ENCODE data around the gene CARD9.
"Not testable (repeated sequence)": the region's sequence is repeated elsewhere in the genome, so short reads cannot be mapped to it uniquely, and the experiment has no call there.

The CARD9 gene

DNA sequence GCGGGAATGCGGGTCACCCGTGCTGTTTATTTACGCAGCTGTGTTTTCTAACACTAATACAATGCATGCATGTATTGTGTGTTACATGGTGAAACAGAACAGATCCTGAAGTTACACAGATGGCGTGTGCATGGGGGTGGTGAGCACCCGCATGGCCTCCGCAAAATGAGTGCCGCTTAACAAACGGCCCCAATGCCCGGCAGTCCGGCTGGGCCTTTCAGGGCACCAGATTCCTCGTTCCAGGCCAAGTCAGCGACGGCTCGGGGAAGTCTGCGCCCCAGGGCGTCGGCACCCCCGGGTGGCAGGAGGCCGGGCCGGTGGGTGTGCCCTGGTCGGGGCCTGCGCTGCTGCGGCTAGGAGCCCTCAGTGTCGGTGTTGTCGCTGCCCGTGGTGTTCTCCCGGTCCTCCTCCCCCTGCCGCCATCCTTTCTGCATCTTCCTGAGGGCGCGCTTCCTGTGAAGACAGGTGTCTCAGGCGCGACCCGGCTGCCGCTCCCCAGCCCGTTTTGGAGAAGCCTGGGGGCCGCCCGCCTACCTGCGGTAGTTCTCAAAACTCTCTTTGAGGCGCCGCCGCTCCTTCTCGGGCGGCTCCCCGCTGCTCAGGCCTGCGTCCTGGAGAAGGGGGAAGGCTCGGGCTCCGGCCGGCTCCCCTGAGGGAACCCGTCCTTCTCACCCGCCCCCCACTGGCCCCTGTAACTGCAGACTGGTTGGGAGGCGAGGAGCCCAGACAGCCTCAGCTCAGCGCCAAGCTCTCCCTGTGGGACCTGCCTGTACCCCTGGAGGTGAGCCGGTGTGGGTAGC lies 9.3 kb downstream of the CARD9 start:
- DNase-seq (ENCODE audit: low read depth) = no peak

GRCh38 chr9:136363106-136363948 lies 10.1 kb downstream of the CARD9 start, which contains the start of gene DNLZ:
DNLZ (minus strand) TSS chr9:136363744; CDS start chr9:136363714, 30 bp downstream.
- peak; percentile 89 for DNase-seq (ENCODE audit: low read depth)

DNA sequence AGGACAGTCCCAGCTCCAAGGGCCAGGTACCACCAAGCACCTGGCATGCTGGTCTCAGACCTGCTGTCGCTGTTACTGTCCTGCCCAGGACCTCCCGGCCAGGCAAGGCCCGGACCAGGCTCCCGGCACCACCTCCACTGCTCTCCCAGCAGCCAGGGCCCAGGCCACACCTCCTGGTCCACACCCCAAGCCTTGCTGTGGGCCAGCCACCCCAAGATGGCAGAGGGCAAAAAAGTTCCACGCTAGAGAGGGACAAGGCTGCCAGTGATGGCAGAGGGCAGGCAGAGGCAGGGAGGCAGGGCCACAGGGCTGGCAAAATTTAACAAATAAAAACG lies 11.1 kb downstream of the CARD9 start:
- DNase-seq (ENCODE audit: low read depth) = no peak

DNA sequence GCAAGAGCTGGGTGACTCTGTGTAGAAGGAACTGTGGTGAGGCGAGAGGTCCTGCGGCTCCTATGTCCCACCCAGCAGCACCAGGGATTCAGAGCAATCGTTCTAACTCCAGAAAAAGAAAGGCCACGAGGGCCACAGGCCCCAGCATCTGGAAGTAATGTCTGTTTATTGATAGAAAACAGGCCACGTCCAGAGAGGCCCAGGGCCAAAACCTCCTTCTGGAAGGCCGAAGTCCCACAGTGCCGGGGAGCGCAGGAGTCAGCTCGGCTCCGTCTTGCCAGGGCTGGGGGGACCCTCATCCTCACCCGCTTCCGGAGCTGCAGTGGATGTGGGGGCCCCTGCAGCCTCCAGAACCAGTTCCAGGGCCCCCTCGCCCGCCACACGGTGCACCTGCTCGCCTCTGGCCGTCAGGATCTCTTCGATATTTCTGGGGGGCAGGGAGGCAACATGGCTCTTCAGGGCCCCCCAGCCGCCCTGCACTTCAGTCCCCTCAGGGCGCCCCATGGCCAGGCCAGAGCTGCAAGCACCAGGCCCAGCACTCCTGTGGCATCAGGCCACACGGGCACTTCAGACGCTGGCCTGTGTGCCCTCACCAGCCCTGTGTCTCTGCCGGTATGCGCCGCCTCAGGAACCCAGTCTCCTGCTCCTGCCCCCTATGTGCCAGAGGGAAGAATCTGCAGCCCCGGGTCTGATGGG lies 11.6 kb downstream of the CARD9 start:
- no peak for DNase-seq (ENCODE audit: low read depth)

DNA sequence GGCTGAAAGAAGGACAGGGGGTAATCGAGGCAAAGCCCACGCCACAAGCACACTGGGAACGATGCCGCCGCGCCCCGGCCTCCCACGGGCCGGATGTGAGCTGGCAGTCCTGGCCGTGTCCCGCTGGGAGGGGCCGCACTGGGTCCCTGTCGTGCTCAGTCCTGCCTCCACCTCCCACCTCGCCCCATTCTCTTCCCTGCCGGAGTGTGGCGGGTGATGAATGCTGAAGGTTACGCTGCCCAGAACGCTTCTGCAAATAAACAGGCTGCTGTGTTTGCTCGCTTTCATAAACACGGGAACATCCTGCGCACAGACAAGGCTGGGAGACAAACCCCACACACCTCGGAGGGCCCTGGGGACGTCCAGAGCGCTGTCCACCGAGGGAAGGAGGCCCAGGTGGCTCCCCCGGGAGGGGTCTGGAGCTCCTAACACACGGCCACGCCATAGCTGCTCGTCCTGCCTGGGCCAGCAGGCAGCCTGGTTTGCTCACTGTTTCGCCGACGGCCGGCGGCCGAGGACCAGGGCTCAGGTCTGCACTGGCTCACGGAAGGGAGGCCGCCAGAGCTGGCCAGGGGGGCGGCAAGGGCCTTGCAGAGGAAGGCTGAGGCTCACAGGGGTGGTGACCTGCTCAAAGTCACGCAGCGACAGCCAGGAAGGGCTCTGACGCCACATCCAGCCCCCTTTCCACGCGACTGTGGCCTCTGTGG lies 12.3 kb downstream of the CARD9 start:
- peak; percentile 24 for DNase-seq (ENCODE audit: low read depth)

DNA sequence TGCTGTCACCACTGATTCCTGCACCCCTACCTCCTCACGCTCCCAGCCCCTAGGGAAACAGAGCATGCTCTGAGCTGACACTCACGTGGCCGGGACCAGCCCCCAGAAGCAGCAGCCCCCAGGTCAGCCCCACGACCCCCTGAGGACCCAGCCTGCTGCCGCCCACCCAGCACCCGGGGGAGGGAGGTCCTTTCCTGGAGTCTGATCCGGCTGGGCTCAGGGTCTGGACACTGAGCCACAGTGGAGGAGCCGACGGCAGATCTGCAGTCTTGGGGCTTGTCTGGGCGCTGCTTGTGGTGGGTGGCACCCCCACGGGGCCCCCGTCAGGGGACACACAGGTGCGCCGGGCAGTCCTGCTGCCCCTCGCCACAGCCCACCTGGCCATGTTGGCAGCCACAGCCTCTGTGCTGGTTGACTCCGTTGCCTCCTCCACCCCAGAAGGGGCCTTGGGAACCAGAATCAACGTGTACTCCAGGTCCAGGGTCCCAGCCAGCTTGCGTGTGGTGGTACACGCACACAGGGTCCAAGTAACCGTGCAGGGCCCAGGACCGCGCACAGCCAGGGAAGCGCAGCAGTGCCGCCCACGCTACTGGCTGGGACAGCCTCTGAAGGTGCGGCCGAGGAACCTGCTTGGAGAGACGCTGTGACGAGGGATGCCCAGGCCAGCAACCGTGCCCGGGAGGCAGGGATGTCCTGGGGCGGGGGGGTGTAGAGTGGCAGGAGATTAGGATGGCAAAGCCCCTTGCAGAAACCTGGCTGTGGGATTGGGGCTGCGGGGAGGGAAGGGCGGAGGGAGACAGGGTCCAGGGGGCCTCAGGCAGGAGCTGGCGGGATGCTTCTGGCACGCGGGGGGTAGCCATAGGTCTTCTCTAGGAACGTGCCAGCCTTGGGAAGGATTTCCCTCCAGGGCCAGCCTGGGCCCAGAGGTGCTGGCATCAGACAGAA lies 13.4 kb downstream of the CARD9 start:
- DNase-seq (ENCODE audit: low read depth) = no peak

DNA sequence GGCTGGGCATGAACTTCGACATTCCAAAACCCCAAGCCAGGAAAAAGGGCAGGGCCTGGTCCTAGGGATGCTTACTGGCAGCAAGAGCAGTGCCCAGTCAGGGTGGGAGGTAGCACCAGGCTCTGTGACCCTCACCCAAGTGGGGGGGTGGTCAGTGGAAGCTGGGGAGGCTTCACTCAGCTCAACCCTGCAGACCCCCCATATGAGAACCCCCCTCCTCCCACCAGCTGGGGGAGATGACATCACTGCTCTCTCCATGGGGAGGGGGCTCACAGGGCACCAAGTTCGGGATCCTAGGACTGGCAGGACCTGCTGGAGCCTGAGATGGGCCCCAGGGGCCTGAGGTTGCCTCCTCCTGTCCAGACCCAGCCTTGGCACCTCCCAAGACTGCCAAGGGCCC lies 14.6 kb downstream of the CARD9 start:
- DNase-seq (ENCODE audit: low read depth) = no peak

DNA sequence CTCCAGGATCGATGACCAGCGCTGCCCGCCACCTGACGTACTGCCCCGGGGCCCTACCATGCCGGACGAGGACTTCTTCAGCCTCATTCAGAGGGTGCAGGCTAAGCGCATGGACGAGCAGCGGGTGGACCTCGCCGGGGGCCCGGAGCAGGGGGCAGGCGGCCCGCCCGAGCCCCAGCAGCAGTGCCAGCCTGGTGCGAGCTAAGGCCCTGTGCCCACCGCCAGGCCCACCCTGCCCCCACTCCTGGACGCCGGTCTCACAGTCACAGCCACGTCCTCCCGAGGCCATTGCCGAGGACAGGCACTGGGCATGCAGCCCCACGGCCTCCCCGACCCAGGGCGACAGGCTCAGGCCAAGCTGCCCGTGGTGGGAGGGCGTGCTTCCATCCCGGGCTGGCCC lies 15.5 kb downstream of the CARD9 start:
- DNase-seq (ENCODE audit: low read depth) = no peak

DNA sequence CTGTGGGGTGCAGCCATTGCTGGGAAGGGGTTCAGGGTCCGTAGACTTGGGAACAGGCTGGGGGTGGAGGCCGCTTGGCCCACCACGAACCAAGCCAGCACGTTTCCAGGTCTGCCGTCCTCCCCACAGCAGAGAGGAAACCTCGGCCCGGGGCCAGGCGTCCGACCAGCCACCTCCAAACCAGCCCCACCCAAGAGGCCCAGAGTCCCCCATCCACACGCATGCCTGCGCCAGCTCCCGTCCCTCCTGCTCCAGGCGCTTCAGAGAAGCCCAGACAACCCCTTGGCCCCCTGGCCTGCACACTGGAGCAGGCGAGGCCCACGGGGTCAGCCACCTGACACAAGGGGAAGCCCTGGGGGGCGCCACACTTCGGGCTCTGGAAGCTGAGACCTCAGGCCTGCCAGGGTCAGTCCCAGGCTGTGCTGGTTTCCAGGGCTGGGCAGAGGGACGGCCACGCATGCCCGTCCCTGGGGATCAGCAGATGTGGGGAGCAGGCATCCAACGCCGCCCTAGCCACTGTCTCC lies 16.2 kb downstream of the CARD9 start:
- no peak for DNase-seq (ENCODE audit: low read depth)

- DNase-seq (ENCODE audit: low read depth) = no peak
Measured at GRCh38 chr9:136355616-136356557, 17.6 kb downstream of the CARD9 start.

DNA sequence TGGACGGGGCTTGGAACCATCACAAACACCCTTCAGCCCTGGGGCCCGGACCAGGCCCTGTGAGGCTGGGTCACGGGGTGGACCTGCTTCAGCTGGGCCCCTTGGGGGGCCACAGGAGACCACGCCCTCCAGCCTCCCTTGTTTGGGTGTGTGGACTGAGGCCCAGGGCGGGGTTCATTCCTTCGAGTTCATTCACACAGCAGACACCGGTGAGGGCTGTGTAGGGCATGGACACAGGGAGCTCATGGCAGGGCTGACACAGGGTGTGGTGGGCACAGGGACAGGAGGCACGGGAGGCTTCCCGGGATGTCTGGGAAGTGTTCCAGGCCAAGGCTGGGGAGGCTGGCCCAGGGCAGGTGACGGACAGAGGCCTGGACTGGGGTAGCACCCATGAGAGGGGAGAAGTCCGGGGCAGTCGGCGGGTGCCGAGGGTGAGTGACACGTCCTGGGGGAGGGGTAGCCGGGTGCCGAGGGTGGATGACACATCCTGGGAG lies 18.8 kb downstream of the CARD9 start:
- DNase-seq (ENCODE audit: low read depth) = peak; percentile 16

DNA sequence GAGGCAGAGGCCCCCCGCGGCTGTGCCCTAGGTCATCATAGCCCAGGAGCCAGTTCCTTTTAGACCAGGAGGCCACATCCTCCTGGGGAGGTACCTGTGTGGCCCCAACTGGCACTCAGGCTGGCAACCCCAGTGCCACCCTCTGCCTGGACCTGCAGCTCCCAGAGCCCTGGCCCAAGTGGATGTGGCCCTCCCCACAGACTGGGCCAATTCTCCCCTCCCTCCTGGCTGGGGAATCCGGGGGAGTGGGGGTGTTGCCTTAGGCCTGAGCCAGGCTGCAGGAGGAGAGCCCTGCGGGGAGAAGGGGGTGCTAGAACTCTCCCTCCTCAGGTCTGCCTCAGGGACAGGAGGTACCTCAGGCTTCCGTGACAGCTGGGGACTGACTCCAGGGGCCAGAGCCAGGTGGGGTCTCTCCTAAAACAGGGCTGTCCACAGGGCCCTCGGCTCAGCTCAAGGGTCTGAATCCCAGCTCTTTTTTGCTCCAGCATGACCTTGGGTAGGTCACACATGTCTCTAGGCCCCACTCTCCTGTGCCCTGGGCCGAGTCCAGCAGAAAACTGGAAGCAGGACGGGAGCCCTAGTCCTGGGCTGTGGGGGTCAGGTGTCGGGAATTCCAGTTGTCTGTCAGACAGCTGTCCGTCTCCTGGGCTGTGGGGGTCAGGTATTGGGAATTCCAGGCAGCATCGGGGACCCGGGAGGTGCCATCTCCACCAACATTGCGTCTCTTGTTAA lies 19.5 kb downstream of the CARD9 start:
- peak; percentile 29 for DNase-seq (ENCODE audit: low read depth)

- no peak for DNase-seq (ENCODE audit: low read depth)
Measured at GRCh38 chr9:136353088-136353487, 20.4 kb downstream of the CARD9 start.

GRCh38 chr9:136352682-136353081 lies 20.8 kb downstream of the CARD9 start:
- peak; percentile 33 for DNase-seq (ENCODE audit: low read depth)

- not testable (repeated sequence) for DNase-seq (ENCODE audit: low read depth)
Measured at GRCh38 chr9:136351868-136352267, 21.6 kb downstream of the CARD9 start.

DNA sequence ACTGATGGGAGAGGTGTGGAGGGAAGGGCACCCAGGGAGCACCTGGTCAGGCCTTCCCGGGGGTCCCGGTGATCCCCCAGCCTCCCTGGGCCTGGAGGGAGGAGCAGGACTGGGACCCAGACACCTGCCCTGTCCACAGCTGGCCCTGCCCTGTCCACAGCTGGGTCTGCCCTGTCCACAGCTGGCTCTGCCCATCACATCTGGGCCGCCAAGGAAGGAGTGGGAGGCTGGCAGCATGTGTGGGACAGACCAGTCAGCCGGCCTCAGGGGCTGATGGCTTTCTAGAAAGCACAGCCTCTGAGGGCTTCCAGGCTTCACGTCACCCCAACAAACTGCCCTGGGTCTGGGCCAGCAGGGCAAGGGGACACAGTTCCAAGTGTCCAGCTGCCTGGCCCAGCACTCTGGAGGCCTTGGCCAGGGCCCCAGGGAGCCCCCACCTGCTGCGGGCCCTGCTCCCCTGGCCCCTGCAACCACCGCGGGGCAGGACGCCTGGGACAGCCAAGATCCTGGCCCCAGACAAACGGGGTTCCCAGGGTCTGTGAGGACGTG lies 22.1 kb downstream of the CARD9 start:
- DNase-seq (ENCODE audit: low read depth) = no peak

DNA sequence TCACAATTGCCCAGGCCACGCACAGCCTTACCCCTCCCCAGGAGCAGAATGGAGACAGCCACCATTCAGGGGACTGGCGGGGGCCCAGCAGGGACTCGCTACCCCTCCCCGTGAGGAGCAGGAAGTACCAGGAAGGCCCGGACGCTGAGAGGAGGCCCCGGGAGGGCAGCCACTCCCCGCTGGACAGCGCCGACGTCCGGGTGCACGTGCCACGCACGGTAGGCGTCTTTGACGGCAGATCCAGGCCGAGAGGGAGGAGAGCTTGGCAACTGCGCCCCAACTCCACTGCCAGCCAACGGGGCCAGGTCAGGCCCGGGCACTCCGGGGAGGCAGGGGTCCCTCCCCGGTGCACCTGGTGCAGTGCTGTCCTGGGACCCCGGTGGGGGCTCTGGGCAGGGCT lies 23.9 kb downstream of the CARD9 start:
- DNase-seq (ENCODE audit: low read depth) = no peak

DNA sequence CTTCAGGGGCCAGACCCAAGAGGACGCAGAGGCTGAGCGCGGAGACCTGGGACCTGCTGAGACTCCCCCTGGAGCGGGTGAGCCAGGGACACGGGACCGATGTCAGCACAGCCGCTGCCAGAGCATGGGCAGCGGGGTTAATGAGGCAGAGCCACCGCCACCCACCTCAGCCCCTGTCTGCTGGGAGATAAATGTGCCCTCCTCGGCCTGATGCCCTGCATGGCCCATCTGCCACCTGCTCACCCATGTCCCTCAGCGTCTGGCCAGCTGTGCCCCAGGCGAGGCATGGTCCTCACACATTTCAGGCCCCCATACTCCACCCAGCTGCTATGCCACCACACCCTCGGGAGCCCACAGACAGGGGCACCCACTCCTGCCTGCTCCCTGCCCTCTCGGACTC lies 24.8 kb downstream of the CARD9 start:
- no peak for DNase-seq (ENCODE audit: low read depth)

Data from amniotic epithelial cell (primary cell).